HFFc6 (cell line): ENCODE data around the gene ATR. TPM values are rescaled to one million over a fixed set of nuclear protein-coding genes. Genes with fewer than 3 reads are reported as not detected.

Experiments used
- DNase-seq: peaks from one replicate; pipeline ENCODE4 v3.0.0-alpha.2; 2018
- H3K27ac Mint-ChIP-seq: 2 replicates; pipeline ENCODE4 v1.8.0; 2020; ENCODE audit warnings: mild to moderate bottlenecking, mixed read lengths
- H3K27me3 Mint-ChIP-seq: 2 replicates; pipeline ENCODE4 v1.8.0; 2021; ENCODE audit warnings: mild to moderate bottlenecking, moderate library complexity, mixed read lengths; ENCODE audit not compliant: insufficient read depth
- H3K36me3 Mint-ChIP-seq: 2 replicates; pipeline ENCODE4 v1.8.0; 2021; ENCODE audit warnings: low read depth, mixed read lengths
- H3K4me1 Mint-ChIP-seq: 2 replicates; pipeline ENCODE4 v1.8.0; 2020; ENCODE audit warnings: low read depth, mixed read lengths
- H3K4me3 Mint-ChIP-seq: 2 replicates; pipeline ENCODE4 v1.8.0; 2020; ENCODE audit warnings: mild to moderate bottlenecking, moderate library complexity, mixed read lengths
- H3K9me3 Mint-ChIP-seq: 2 replicates; pipeline ENCODE4 v1.8.0; 2020; ENCODE audit warnings: mild to moderate bottlenecking, mixed read lengths
- CTCF ChIP-seq: fragments of 200-600 bp; sonication (generic); IDR thresholded peaks from 2 replicates; pipeline ENCODE4 v1.5.0; 2021; ENCODE audit warnings: antibody characterized with exemption, mild to moderate bottlenecking
- long read RNA-seq: library from polyadenylated mRNA; unstranded; transcript quantifications from one replicate; pipeline ENCODE4 v2.0.0, GENCODE V29; 2019
- total RNA-seq, 6 experiments: library from RNA; stranded (reverse); fragmentation: NEBNext Ultra II Directional; extraction: Animal tissue kit (Norgen Biotek cat#: 25700); gene quantifications; 2 replicates in 1 of 6; 3 replicates in 5 of 6; pipeline ENCODE4 v1.2.3, GENCODE V29; 2021

Gene ATR
- total RNA-seq, result 10 to 100 TPM; 23.3 to 25.6 (median 24.3) TPM
- long read RNA-seq, partial matches to known transcripts, result 10 of 15 reads
- long read RNA-seq, other reads (novel, unspliced or antisense), result 5 of 15 reads

GRCh38 chr3:142578329-142579223, at the start of gene ATR:
TSS of gene ATR (minus strand) at chr3:142578733. CDS start at chr3:142578704, 29 bp downstream.
- peak; percentile 12; the same call in 1 of the 2 replicates for TF ChIP-seq CTCF
- Mint-ChIP-seq H3K4me3 (peak within 1 kb of the TSS; percentile 99), H3K27ac (peak within 1 kb of the TSS; percentile 98), H3K36me3 (peaks cover 6% of the 10 kb centered on the region; the same call in 1 of the 2 replicates), H3K4me1 (peaks cover 47% of the 10 kb centered on the region), H3K9me3 (no peaks in the 10 kb centered on the region), H3K27me3 (peaks cover 6% of the 10 kb centered on the region)
- peak; percentile 92 for DNase-seq

GRCh38 chr3:142626971-142627370, 48.4 kb upstream of the ATR start:
- no peak overlapping the region for H3K4me3 Mint-ChIP-seq
- H3K27me3 Mint-ChIP-seq, result peaks cover 13% of the 10 kb centered on the region; the same call in 1 of the 2 replicates
- TF ChIP-seq CTCF, result no peak
- H3K36me3 Mint-ChIP-seq, result no peaks in the 10 kb centered on the region
- H3K4me1 Mint-ChIP-seq, result no peaks in the 10 kb centered on the region
- no peaks in the 10 kb centered on the region for H3K9me3 Mint-ChIP-seq
- no peak overlapping the region for H3K27ac Mint-ChIP-seq
- DNase-seq, result no peak

- H3K27me3 Mint-ChIP-seq, result peaks cover 9% of the 10 kb centered on the region; the same call in 1 of the 2 replicates
- no peak overlapping the region for H3K27ac Mint-ChIP-seq
- no peak for DNase-seq
- H3K9me3 Mint-ChIP-seq, result no peaks in the 10 kb centered on the region
- H3K4me1 Mint-ChIP-seq, result no peaks in the 10 kb centered on the region
- TF ChIP-seq CTCF, result no peak
- H3K36me3 Mint-ChIP-seq, result no peaks in the 10 kb centered on the region
- no peak overlapping the region for H3K4me3 Mint-ChIP-seq
Observed at GRCh38 chr3:142625153-142625440, 46.6 kb upstream of the ATR start.

- H3K9me3 Mint-ChIP-seq, result no peaks in the 10 kb centered on the region
- no peak overlapping the region for H3K4me3 Mint-ChIP-seq
- H3K4me1 Mint-ChIP-seq, result no peaks in the 10 kb centered on the region
- DNase-seq, result no peak
- no peak overlapping the region for H3K27ac Mint-ChIP-seq
- no peaks in the 10 kb centered on the region for H3K36me3 Mint-ChIP-seq
- peaks cover 9% of the 10 kb centered on the region; the same call in 1 of the 2 replicates for H3K27me3 Mint-ChIP-seq
- TF ChIP-seq CTCF, result no peak
Observed at GRCh38 chr3:142624341-142625152, 46.0 kb upstream of the ATR start.

- no peak for DNase-seq
- peaks cover 10% of the 10 kb centered on the region for H3K27me3 Mint-ChIP-seq
- no peak overlapping the region for H3K4me3 Mint-ChIP-seq
- no peaks in the 10 kb centered on the region for H3K9me3 Mint-ChIP-seq
- no peaks in the 10 kb centered on the region for H3K36me3 Mint-ChIP-seq
- no peak for TF ChIP-seq CTCF
- H3K4me1 Mint-ChIP-seq, result no peaks in the 10 kb centered on the region
- H3K27ac Mint-ChIP-seq, result no peak overlapping the region
Observed at GRCh38 chr3:142623194-142623593, 44.7 kb upstream of the ATR start.
